ENCODE data around the gene AVEN.

The AVEN gene

GRCh38 chr15:33907326-33907725 lies 131.7 kb downstream of the AVEN start:
- DNase-seq: no peak

- DNase-seq: no peak
Measured at GRCh38 chr15:33903661-33904060, 135.3 kb downstream of the AVEN start.

DNA sequence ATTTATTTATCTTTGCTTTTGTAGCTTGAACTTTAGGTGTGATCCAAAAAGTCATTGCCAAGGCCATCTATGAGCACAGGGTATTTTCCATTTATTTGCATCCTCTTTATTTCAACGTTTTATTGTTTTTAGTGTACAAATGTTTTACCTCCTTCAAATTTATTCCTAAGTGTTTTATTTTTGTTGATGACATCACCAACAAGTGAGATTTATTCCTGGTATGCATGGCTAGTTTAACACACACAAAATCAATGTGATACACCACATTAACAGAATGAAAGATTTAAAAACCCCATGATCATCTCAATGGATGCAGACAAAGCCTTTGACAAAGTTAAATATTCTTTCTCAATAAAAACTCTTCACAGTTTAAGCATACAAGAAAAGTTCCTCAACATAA lies 137.0 kb downstream of the AVEN start:
- DNase-seq: no peak

GRCh38 chr15:33894193-33894592 lies 144.8 kb downstream of the AVEN start:
- DNase-seq: no peak

GRCh38 chr15:33888176-33888575 lies 150.8 kb downstream of the AVEN start:
- no peak for DNase-seq

DNA sequence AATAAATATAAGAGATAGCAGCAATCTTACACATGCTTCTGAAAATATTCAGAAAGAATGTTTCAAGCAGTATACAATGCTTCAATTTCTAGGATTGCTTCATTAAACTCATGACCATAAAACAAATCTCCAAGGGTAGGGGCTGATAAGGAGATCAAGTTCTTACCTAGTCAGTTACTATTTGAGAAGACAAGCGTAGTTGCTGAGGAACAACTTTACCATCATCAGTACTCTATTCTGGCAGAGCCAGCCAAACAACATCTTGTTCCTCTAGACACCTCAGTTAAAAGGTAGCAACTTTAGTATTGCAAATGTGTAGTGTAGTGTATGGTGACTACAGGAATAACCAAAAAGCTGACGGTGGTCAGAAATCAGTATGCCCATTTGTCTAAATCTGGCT lies 156.1 kb downstream of the AVEN start:
- no peak for DNase-seq

GRCh38 chr15:33874156-33874555 lies 164.8 kb downstream of the AVEN start:
- DNase-seq: no peak

- DNase-seq: no peak
Measured at GRCh38 chr15:33872416-33873106, 166.4 kb downstream of the AVEN start.

DNA sequence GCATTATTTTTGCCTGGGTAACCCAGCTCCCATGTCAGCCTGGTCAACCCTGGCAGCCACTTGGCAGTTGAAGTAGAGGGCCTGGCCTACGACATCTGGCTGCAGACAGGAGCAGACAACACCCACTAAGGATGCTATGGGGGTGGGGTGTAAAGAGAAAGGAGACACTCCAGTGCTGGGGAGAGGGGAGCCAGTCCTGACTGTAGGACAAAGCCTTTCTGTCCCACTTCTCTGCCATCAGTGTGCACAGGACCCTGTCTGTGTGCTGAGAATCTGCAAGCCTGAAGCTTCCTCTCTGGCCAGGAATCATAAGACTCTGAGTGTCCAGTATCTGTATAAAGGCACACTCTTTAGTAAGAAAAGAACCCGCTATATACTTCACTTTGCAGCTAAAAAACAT lies 167.0 kb downstream of the AVEN start:
- no peak for DNase-seq

- no peak for DNase-seq
Measured at GRCh38 chr15:33866101-33866737, 172.8 kb downstream of the AVEN start.

GRCh38 chr15:33865416-33865815 lies 173.6 kb downstream of the AVEN start:
- no peak for DNase-seq

- DNase-seq: no peak
Measured at GRCh38 chr15:33864360-33865075, 174.5 kb downstream of the AVEN start.

GRCh38 chr15:33860754-33861153 lies 178.2 kb downstream of the AVEN start:
- DNase-seq: no peak

DNA sequence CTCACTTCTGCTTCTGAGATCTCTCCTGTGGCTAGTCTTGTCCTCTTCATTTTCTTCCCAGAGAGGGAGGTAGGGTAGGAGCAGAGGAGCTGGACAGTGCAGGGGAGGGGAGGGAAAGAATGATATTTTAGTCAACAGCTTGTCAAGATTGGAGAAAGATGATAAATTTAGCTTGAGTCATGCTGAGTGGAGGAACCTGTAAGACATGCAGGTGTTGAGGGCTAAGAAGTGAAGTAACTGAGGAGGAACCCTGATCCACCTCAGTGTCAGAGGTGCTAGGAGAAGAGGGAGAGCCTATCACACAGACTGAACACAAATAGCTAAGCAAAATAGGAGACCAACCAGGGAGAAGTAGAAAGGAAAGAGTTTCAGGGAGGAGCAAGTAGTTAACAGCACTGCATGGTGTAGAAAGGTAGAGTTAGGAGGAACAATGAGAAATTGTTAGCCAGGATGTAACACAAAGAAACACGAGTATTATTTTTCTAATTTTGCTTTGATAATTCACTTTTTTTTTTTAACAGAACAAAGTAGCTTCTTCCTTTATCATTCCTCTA lies 178.9 kb downstream of the AVEN start:
- DNase-seq: no peak

- DNase-seq: no peak
Measured at GRCh38 chr15:33858836-33859235, 180.2 kb downstream of the AVEN start.

DNA sequence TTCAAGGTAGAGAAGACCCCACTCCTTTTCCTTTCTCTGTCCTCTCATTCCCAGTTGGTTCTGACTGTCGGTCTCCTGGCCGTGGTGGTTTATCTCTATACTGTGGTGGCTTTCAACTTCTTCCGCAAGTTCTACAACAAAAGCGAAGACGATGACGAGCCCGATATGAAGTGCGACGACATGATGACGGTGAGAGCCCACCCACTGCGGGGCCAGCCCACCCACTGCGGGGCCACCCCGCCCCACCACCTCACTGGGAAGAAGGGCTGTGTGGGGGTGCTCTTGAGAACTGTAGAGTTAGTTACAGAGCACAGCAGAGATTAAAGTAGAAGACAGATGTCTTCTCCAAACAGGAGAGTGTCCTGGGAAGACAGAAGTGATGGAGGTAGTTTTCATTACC lies 181.3 kb downstream of the AVEN start:
- no peak for DNase-seq

- no peak for DNase-seq
Measured at GRCh38 chr15:33852570-33852969, 186.4 kb downstream of the AVEN start.

GRCh38 chr15:33852094-33852493 lies 186.9 kb downstream of the AVEN start:
- DNase-seq: no peak

DNA sequence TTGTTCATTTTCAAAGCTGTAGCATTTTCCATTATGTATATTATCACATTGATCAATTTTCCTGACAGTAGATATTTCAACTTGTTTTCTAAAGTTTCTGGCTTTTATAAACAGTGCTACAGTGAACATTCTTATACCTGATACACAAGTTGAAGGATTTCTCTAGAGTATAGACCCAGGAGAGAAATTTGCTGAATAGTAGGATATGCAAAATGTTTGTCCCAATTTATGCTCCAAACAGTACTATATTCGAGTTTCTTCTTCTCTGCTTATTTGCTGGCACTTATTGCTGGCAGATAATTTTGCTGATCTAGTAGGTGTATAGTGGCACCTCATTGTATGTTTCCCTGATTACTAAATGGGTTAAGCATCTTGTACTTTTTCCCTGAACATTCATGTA lies 187.9 kb downstream of the AVEN start:
- DNase-seq: no peak

DNA sequence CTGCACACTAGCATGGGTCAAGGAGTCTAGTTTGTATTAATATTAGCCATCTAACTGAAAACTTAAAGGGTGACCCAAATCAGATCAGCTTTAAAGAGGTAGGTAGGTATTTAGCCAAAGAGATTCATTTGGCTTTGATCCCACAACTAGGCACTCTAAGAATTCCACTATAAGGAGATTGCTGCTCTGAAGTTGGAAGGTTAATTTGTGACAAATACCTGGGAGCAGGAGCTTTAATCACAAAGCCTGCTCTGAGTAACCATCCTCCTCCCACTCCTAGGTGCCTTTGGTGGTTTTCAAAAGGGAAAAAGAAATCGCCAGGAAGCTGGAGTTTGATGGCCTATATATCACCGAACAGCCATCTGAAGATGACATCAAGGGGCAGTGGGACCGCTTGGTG lies 191.0 kb downstream of the AVEN start:
- no peak for DNase-seq

DNA sequence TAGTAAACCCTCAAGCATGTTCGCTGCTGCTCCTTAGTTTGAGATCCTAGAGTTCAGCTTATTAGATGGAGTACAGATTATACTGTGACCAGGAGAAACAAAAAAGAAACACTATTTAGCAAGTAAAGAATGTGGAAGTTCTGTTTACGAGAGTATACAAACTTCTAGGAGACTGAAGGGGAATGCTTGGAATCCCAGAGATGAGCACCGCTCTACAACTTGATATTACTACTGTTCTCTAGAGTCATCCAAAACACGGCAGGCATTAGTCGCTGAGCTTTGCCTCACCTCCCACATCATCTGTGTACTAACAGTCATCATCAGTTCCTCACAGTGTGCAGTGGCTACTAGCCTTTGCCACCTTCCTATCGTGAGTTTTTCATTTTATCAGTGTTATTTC lies 192.1 kb downstream of the AVEN start:
- DNase-seq: no peak

DNA sequence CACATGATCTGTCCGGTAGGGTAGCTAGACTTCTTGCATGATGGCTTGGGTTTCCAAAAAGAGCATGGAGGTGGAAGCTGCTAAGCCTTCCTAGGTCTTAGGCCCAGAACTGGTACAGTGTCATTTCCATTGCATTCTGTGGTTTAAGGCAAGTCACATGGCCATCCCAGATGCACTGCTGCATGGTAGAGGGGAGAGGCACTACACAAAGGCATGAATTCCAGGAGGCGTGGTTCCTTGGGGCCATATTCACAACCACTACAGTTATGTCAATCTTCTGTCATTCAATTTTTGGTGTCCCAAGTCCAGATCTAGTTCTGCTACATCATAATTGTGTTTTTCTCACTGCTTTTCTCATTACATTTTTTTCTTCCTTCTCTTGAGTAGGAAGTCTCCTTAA lies 192.9 kb downstream of the AVEN start:
- no peak for DNase-seq

GRCh38 chr15:33844597-33844996 lies 194.4 kb downstream of the AVEN start:
- no peak for DNase-seq

DNA sequence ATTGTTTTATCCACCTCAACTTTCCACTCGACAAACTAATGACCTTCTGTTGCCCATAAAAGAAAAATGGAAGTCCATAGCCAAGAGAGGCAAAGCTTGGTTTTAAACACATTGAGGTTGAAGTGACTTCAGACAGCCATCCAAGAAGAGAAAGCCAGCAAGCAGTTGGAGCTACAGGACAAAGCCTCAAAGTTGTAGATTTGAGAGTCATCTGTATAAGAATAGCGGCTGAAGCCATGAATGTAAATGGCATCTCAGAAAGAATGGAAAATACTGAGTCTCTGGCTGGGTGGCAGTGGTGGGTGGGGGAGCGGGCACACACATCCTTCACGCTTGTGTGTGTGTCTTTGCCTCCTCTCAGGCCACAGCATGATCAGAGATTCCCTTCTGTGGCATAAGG lies 194.8 kb downstream of the AVEN start:
- no peak for DNase-seq

Data from activated naive CD4-positive, alpha-beta T cell treated with anti-CD3 and anti-CD28 coated beads, Interleukin-2, amount 50 U/mL, for 16 hours (primary cell).